ENCODE data around the gene AP4E1.
"Not testable (repeated sequence)": the region's sequence is repeated elsewhere in the genome, so short reads cannot be mapped to it uniquely, and the experiment has no call there.

The AP4E1 gene

GRCh38 chr15:50888054-50888453, 20.4 kb upstream of the AP4E1 start:
- peak in 1 of 2 donors; percentile 51 for DNase-seq (ENCODE audit: low read depth in 2 of 2)
- no peak for TF ChIP-seq CTCF (IDR thresholded peaks at IDR 0.05; ENCODE audit: low read depth, low read length)

GRCh38 chr15:50889589-50889988, 18.9 kb upstream of the AP4E1 start:
- no peak for TF ChIP-seq CTCF (IDR thresholded peaks at IDR 0.05; ENCODE audit: low read depth, low read length)
- no peak for DNase-seq (ENCODE audit: low read depth in 2 of 2)
- H3K4me3 ChIP-seq (replicated peaks in 1 of 2; ENCODE audit: low read depth in 2 of 2, low read length in 2 of 2) = no peak overlapping the region

More at GRCh38 chr15:50888054-50888453, 20.4 kb upstream of the AP4E1 start:
- H3K4me3 ChIP-seq (replicated peaks in 1 of 2; ENCODE audit: low read depth in 2 of 2, low read length in 2 of 2) = no peak overlapping the region

- no peak for TF ChIP-seq CTCF (IDR thresholded peaks at IDR 0.05; ENCODE audit: low read depth, low read length)
- H3K4me3 ChIP-seq (replicated peaks in 1 of 2; ENCODE audit: low read depth in 2 of 2, low read length in 2 of 2) = no peak overlapping the region
Measured at GRCh38 chr15:50890751-50891150, 17.7 kb upstream of the AP4E1 start.

GRCh38 chr15:50891159-50891558, 17.3 kb upstream of the AP4E1 start:
- DNase-seq (ENCODE audit: low read depth in 2 of 2) = no peak
- TF ChIP-seq CTCF (IDR thresholded peaks at IDR 0.05; ENCODE audit: low read depth, low read length) = no peak
- no peak overlapping the region for H3K4me3 ChIP-seq (replicated peaks in 1 of 2; ENCODE audit: low read depth in 2 of 2, low read length in 2 of 2)

More at GRCh38 chr15:50890751-50891150, 17.7 kb upstream of the AP4E1 start:
- DNase-seq (ENCODE audit: low read depth in 2 of 2) = peak in 1 of 2 donors; percentile 66

GRCh38 chr15:50893976-50894375, 14.5 kb upstream of the AP4E1 start:
- no peak for TF ChIP-seq CTCF (IDR thresholded peaks at IDR 0.05; ENCODE audit: low read depth, low read length)
- no peak for DNase-seq (ENCODE audit: low read depth in 2 of 2)

GRCh38 chr15:50901390-50901789, 7.1 kb upstream of the AP4E1 start:
- not testable (repeated sequence) for DNase-seq (ENCODE audit: low read depth in 2 of 2); H3K4me3 ChIP-seq (replicated peaks in 1 of 2; ENCODE audit: low read depth in 2 of 2, low read length in 2 of 2)

More at GRCh38 chr15:50893976-50894375, 14.5 kb upstream of the AP4E1 start:
- no peak overlapping the region for H3K4me3 ChIP-seq (replicated peaks in 1 of 2; ENCODE audit: low read depth in 2 of 2, low read length in 2 of 2)

GRCh38 chr15:50904211-50904610, 4.3 kb upstream of the AP4E1 start:
- TF ChIP-seq CTCF (IDR thresholded peaks at IDR 0.05; ENCODE audit: low read depth, low read length) = no peak
- no peak for DNase-seq (ENCODE audit: low read depth in 2 of 2)
- no peak overlapping the region for H3K4me3 ChIP-seq (replicated peaks in 1 of 2; ENCODE audit: low read depth in 2 of 2, low read length in 2 of 2)
